K562 (cell line): Measurements from ENCODE around the gene BORCS8. TPM values are rescaled to one million over a fixed set of nuclear protein-coding genes. Genes with fewer than 3 reads are reported as not detected.

Source experiments
- ATAC-seq: fragments of 200-7000 bp; cut with Tn5 transposase; 3 replicates; pipeline ENCODE4 v1.9.1; 2020; ENCODE audit warnings: moderate library complexity
- BruUV-seq: library from RNA; stranded (reverse); fragments of 400-500 nt; replicated peaks from 2 replicates; lab custom pipeline; 2021; lab: Mats Ljungman, UMichigan
- CTCF ChIA-PET: fragments of 300-600 bp; formaldehyde crosslinking; extraction: SDS; loops from one replicate; lab custom pipeline; 2021; ENCODE audit warnings: low intra/inter-chr PET ratio; lab: Yijun Ruan, JAX
- POLR2A ChIA-PET: fragments of 300-600, 350-650 bp; sonication (Branson Sonifier 250); formaldehyde crosslinking; extraction: SDS; loops from one replicate; lab custom pipeline; 2021; ENCODE audit warnings: antibody characterized with exemption, inconsistent platforms; lab: Yijun Ruan, JAX
- DNase-seq, 4 experiments: peaks; one replicate each; pipeline versions ENCODE4 v3.0.0 to v3.0.0-alpha.2; 2011 to 2018; ENCODE audit warnings: low spot score in 3 of 4, mixed read lengths in 3 of 4; ENCODE audit errors: extremely low read depth in 1 of 4
- FAIRE-seq: peaks from 2 replicates; lab custom pipeline; 2011; peaks lifted over from hg19 to GRCh38; lab: Jason Lieb, UNC
- H2AFZ ChIP-seq: 2 replicates; pipeline ENCODE4 v1.6.0; 2011; ENCODE audit warnings: low read depth, low read length, control low read depth, inconsistent platforms
- H3K27ac ChIP-seq: fragments of 200-600 bp; 3 replicates; pipeline ENCODE4 v1.8.0; 2011; ENCODE audit warnings: low read depth, mild to moderate bottlenecking, control low read depth, inconsistent platforms, low read length, moderate library complexity, mixed read lengths; ENCODE audit errors: extremely low read depth
- H3K27me3 ChIP-seq, 2 experiments: fragments of 300-600 bp in 1 of 2; 2 replicates in 1 of 2; 3 replicates in 1 of 2; pipeline versions ENCODE4 v1.6.0 to v1.8.0; 2011; ENCODE audit warnings: inconsistent platforms in 2 of 2, low read length in 2 of 2, mild to moderate bottlenecking in 1 of 2, mixed read lengths in 1 of 2, moderate library complexity in 1 of 2; ENCODE audit not compliant: control insufficient read depth in 2 of 2, insufficient read depth in 2 of 2
- H3K36me3 ChIP-seq: fragments of 300-600 bp; 3 replicates; pipeline ENCODE4 v1.8.0; 2011; ENCODE audit warnings: mild to moderate bottlenecking, low read length, inconsistent platforms; ENCODE audit not compliant: control insufficient read depth, insufficient read depth
- H3K4me1 ChIP-seq, 2 experiments: fragments of 200-600 bp in 1 of 2; replicated peaks in 1 of 2; 2 replicates in 1 of 2; 3 replicates in 1 of 2; pipeline versions ENCODE4 v1.5.1 to v1.8.0; 2011; ENCODE audit warnings: inconsistent platforms in 2 of 2, low read length in 2 of 2, mild to moderate bottlenecking in 1 of 2, mixed read lengths in 1 of 2, moderate library complexity in 1 of 2; ENCODE audit not compliant: control insufficient read depth in 2 of 2, insufficient read depth in 2 of 2
- H3K4me2 ChIP-seq: 2 replicates; pipeline ENCODE4 v1.6.1; 2011; ENCODE audit warnings: low read length, control low read depth, inconsistent platforms, mixed read lengths; ENCODE audit not compliant: insufficient read depth
- H3K4me3 ChIP-seq: fragments of 200-600 bp; sonication (generic), shearing (Covaris generic); 2 replicates; pipeline ENCODE4 v1.5.1; 2016; ENCODE audit warnings: control low read depth, inconsistent platforms
- H3K79me2 ChIP-seq: fragments of 200-600 bp; 3 replicates; pipeline ENCODE4 v1.8.0; 2011; ENCODE audit warnings: low read length, inconsistent platforms; ENCODE audit not compliant: control insufficient read depth, insufficient read depth
- H3K9ac ChIP-seq, 2 experiments: 2 replicates each; pipeline versions ENCODE4 v1.6.0 to v1.6.1; 2011; ENCODE audit warnings: low read depth in 2 of 2, low read length in 2 of 2, control low read depth in 1 of 2, inconsistent platforms in 1 of 2, mild to moderate bottlenecking in 1 of 2, mixed read lengths in 1 of 2; ENCODE audit not compliant: insufficient read depth in 1 of 2
- H3K9me1 ChIP-seq: one replicate; pipeline ENCODE4 v1.6.0; 2011; ENCODE audit warnings: inconsistent platforms, mild to moderate bottlenecking, low read length, moderate library complexity; ENCODE audit not compliant: control insufficient read depth, insufficient read depth
- H3K9me3 ChIP-seq: replicated peaks from 2 replicates; pipeline ENCODE4 v1.5.1; 2011; ENCODE audit warnings: low read depth, low read length, inconsistent platforms; ENCODE audit not compliant: control insufficient read depth, insufficient read depth
- H4K20me1 ChIP-seq: replicated peaks from 2 replicates; pipeline ENCODE4 v1.6.1; 2011; ENCODE audit warnings: low read length, inconsistent platforms, mixed read lengths; ENCODE audit not compliant: control insufficient read depth, insufficient read depth
- ARNT ChIP-seq, 2 experiments: fragments of 450-650 bp; IDR thresholded peaks; 2 replicates each; pipeline ENCODE4 v1.6.1; 2016; ENCODE audit warnings: mild to moderate bottlenecking in 1 of 2
- BRD9 ChIP-seq: fragments of 450-650 bp; IDR thresholded peaks from 2 replicates; pipeline ENCODE4 v1.6.1; 2018; ENCODE audit warnings: low read depth; ENCODE audit not compliant: partially characterized antibody
- CREM ChIP-seq: IDR thresholded peaks from 2 replicates; pipeline ENCODE4 v1.6.1; 2014; ENCODE audit warnings: antibody characterized with exemption, low read depth
- RHOXF2B ChIP-seq: fragments of 250-450 bp; sonication (Bioruptor Pico); conservative IDR thresholded peaks from 2 replicates; pipeline ENCODE4 v1.5.1; 2021
- ZNF12 ChIP-seq: sonication (generic); formaldehyde crosslinking; IDR thresholded peaks from 2 replicates; pipeline ENCODE4 v1.4.0; 2020; ENCODE audit warnings: mild to moderate bottlenecking, missing genetic modification reagents
- ZNF512 ChIP-seq: IDR thresholded peaks from 2 replicates; pipeline ENCODE4 v1.6.1; 2016; ENCODE audit warnings: missing genetic modification characterization, missing compliant biosample characterization
- ZNF583 ChIP-seq: fragments of 250-450 bp; sonication (Bioruptor Pico); IDR thresholded peaks from 2 replicates; pipeline ENCODE4 v1.4.0; 2020
- WGBS: fragments of 100-300 bp; shearing (Covaris generic); methylation state at CpG from one replicate; pipeline ENCODE4 v1.1.6; 2016; ENCODE audit warnings: low coverage, mixed read lengths; ENCODE audit not compliant: insufficient coverage; ENCODE audit errors: missing lambda C conversion rate; 5-methylcytosine and 5-hydroxymethylcytosine counted together
- in situ Hi-C: fragments of 300-500 bp; cut with MboI; formaldehyde crosslinking; loops from 4 replicates; pipeline ENCODE4 v1.15.0; 2018; ENCODE audit warnings: inconsistent platforms, mixed read lengths
- intact Hi-C: fragments of 100-400 bp; cut with micrococcal nuclease; formaldehyde crosslinking; loops from 2 replicates; pipeline ENCODE4 v1.14.2; 2022
- polyA plus RNA-seq, 8 experiments: library from polyadenylated mRNA; depleted of rRNA in 4 of 8; stranded (reverse) in 5 of 8; unstranded in 3 of 8; fragments of >200 nt; fragmentation: Nextera tagmentation in 2 of 8; fragmentation: Illumina TruSeq in 1 of 8; extraction: Ambion mirVana in 2 of 8; extraction: Trizol in 1 of 8; gene quantifications; 2 replicates each; pipeline versions ENCODE4 v1.2.1 to v1.2.3, GENCODE V29; 2011 to 2014; ENCODE audit warnings: inconsistent platforms in 1 of 8, missing spikeins in 1 of 8
- total RNA-seq, 7 experiments: library from RNA; depleted of rRNA in 6 of 7; stranded (reverse); fragments of >200 nt in 6 of 7; fragmentation: Illumina TruSeq in 2 of 7; extraction: Trizol in 2 of 7; gene quantifications; 2 replicates each; pipeline versions ENCODE4 v1.2.1 to v1.2.3, GENCODE V29; 2011 to 2021; ENCODE audit warnings: low replicate concordance in 1 of 7
- TF ChIP-seq, protein P1 (sequence below): fragments of 450-650 bp; conservative IDR thresholded peaks from 2 replicates; pipeline ENCODE4 v1.6.1; 2016; ENCODE audit warnings: missing genetic modification characterization, low read depth, mild to moderate bottlenecking, control low read depth, missing compliant biosample characterization
- TF ChIP-seq, protein P2 (sequence below): fragments of 250-450 bp; sonication (Bioruptor Pico); IDR thresholded peaks from 2 replicates; pipeline ENCODE4 v1.4.0; 2020; ENCODE audit warnings: mild to moderate bottlenecking, moderate library complexity

BORCS8 gene
- total and polyA plus RNA-seq, 9 of the 15 experiments (the other 6 are each of a cell fraction or from before 2014, with no cell fraction given), result 4.6 to 33.6 (median 16.3) TPM

GRCh38 chr19:19232261-19232721 is 40.3 kb upstream of the BORCS8 start:
- TF ChIP-seq ARNT (IDR thresholded peaks at IDR 0.05), result no peak
- TF ChIP-seq CREM, result no peak
- TF ChIP-seq, protein P1, sequence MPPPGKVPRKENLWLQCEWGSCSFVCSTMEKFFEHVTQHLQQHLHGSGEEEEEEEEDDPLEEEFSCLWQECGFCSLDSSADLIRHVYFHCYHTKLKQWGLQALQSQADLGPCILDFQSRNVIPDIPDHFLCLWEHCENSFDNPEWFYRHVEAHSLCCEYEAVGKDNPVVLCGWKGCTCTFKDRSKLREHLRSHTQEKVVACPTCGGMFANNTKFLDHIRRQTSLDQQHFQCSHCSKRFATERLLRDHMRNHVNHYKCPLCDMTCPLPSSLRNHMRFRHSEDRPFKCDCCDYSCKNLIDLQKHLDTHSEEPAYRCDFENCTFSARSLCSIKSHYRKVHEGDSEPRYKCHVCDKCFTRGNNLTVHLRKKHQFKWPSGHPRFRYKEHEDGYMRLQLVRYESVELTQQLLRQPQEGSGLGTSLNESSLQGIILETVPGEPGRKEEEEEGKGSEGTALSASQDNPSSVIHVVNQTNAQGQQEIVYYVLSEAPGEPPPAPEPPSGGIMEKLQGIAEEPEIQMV, result no peak
- TF ChIP-seq RHOXF2B (CRISPR knock-in tag), result no peak
- TF ChIP-seq ZNF512 (tag), result no peak
- TF ChIP-seq, protein P2, sequence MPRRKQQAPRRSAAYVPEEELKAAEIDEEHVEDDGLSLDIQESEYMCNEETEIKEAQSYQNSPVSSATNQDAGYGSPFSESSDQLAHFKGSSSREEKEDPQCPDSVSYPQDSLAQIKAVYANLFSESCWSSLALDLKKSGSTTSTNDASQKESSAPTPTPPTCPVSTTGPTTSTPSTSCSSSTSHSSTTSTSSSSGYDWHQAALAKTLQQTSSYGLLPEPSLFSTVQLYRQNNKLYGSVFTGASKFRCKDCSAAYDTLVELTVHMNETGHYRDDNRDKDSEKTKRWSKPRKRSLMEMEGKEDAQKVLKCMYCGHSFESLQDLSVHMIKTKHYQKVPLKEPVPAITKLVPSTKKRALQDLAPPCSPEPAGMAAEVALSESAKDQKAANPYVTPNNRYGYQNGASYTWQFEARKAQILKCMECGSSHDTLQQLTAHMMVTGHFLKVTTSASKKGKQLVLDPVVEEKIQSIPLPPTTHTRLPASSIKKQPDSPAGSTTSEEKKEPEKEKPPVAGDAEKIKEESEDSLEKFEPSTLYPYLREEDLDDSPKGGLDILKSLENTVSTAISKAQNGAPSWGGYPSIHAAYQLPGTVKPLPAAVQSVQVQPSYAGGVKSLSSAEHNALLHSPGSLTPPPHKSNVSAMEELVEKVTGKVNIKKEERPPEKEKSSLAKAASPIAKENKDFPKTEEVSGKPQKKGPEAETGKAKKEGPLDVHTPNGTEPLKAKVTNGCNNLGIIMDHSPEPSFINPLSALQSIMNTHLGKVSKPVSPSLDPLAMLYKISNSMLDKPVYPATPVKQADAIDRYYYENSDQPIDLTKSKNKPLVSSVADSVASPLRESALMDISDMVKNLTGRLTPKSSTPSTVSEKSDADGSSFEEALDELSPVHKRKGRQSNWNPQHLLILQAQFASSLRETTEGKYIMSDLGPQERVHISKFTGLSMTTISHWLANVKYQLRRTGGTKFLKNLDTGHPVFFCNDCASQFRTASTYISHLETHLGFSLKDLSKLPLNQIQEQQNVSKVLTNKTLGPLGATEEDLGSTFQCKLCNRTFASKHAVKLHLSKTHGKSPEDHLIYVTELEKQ (CRISPR knock-in tag), result no peak
- TF ChIP-seq BRD9, result no peak
- TF ChIP-seq ZNF12 (CRISPR knock-in tag), result no peak
- TF ChIP-seq ZNF583 (CRISPR knock-in tag), result no peak
- CTCF ChIA-PET, result no interaction called here
- no peak for DNase-seq
- no peak overlapping the region for H2AFZ ChIP-seq
- H3K36me3 ChIP-seq, result no peaks in the 10 kb centered on the region
- in situ Hi-C loops (no loop called here), intact Hi-C loops (no loop called here)
- BruUV-seq, result no TSS peak
- no peaks in the 10 kb centered on the region for H3K9me1 ChIP-seq
- H3K4me3 ChIP-seq, result no peak overlapping the region
- H3K27me3 ChIP-seq, result peaks cover 19 to 52% of the 10 kb centered on the region in 2 experiments; a peak in 4 of 5 replicates
- POLR2A ChIA-PET, result no interaction called here
- 11% methylated on average over 19 of the region's 19 CpGs for WGBS
- peaks cover 4% of the 10 kb centered on the region; the same call in 1 of the 2 replicates for H4K20me1 ChIP-seq
- H3K9me3 ChIP-seq, result peaks cover 10% of the 10 kb centered on the region
- FAIRE-seq, result no peak
- H3K9ac ChIP-seq, result no peak overlapping the region; a peak in 1 of 4 replicates
- no peak overlapping the region for H3K4me2 ChIP-seq
- no peaks in the 10 kb centered on the region for H3K79me2 ChIP-seq
- no peak overlapping the region for H3K27ac ChIP-seq
- peaks cover 0 to 5% of the 10 kb centered on the region in 2 experiments; a peak in 3 of 5 replicates for H3K4me1 ChIP-seq
- ATAC-seq, result no peak
